CD4-positive, alpha-beta T cell treated with Interferon alpha-2 for 1 hour (primary cell): ENCODE results near the gene ARHGAP4.

ENCODE experiments used
- DNase-seq, 2 donors: peaks; one replicate each; pipeline ENCODE4 v3.0.0-alpha.2; 2020 to 2022

Gene ARHGAP4

DNA sequence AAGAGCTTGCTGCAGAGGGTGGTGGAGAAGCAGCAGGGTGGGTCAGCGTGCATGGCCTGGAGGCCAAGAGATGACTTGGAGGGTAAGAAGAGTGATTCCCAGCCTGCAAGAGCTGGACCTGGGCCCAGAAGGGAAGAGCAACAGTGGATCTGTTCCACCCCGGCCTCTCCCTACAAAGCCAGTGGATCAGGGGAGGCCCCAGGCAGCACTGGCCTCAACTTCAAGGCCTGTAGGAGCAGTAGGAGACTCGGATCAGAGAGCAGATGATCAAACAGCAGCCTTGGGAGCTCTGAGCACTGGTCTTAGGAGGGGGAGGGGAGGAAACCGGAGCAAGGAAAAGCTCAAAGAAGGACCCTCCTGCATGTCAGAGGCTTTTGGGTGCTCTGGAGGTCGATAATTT is 47.7 kb downstream of the ARHGAP4 start:
- DNase-seq = no peak

DNA sequence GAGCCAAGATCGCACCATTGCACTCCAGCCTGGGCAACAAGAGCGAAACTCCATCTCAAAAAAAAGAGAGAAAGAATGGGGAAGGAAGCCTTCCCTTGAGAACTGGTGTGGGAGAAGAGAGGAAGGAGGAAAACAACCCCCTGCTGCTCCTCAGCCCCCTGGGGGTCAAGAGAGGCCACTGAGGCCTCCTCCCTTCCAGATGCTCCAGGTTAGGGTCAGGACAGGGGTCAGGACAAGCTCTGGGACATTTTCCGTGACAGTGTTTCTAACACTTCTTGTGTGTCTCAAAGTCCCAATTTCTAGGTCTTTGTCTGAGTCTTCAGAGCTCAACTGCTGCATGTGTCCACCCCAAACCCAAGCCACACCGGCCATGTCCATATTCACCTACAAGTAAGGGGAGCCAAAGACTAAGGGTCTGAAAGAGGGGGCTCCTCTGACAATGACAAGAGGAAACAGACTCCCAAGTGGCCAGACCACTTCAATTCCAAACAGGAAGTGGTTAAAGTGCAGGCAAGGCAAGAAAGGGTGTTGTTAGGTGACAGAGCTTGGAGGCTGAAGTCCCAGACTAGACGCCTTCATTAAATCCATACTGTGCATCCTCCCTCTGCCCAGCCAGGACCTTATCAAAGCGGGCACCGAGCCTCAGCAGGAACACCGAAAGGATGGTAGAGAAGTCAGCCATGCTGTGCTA is 48.3 kb downstream of the ARHGAP4 start:
- DNase-seq = no peak

- DNase-seq = no peak
Observed at GRCh38 chrX:153876112-153876491, 50.0 kb downstream of the ARHGAP4 start.

DNA sequence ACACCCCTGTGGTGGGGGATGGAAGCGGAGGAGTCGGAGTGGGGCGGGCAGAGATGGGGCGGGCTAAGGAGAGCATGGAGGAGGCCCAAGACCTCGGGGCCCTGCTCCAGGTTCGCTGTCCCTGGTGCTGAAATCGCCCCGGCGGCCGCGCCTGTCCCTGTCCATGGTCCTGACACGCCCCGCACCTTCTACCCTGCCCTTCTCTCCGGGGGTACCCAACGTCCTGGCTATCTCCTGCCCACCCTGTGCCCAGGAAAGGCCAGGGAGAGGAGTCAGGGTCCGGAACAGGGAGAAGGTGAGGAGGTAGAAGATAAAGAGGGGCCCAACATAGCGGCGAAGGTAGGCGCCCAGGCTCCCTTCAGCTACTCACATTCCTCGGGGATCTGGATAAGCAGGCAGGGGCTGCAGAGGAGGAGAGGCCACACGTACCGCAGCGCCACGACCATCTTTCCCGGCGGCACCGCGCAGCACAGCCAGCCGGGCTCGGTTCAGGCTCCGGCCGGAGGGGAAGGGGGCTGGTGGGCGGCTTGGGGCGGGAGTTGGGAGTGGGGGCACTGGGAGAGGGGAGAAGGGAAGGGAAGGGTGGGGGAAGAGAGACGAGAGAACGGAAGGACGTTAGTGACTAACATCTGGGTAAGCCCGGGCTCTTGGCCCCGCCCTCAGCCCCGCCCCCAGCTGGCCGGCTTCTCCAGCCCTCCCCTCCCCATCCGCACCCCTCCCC is 50.5 kb downstream of the ARHGAP4 start:
- peak; percentile 41 to 71 for DNase-seq

- DNase-seq = no peak
Observed at GRCh38 chrX:153874366-153875125, 51.5 kb downstream of the ARHGAP4 start.

DNA sequence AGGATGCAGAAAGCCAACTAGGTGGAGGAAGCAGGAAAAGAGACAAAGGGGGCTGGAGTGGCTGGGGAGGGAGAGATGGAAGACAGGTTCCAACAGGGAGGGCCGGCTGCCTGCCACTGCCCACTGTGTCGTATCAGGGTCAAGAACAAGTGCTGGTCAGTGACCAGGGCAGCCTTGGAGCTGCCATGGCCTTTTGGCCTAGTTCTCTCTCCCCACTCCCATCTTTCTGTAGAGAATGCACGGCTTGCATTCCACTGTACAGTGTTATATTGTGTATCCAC is 52.0 kb downstream of the ARHGAP4 start:
- DNase-seq = no peak

GRCh38 chrX:153873282-153874084 is 52.6 kb downstream of the ARHGAP4 start:
- DNase-seq = no peak

- DNase-seq = no peak
Observed at GRCh38 chrX:153871946-153872878, 53.9 kb downstream of the ARHGAP4 start.

DNA sequence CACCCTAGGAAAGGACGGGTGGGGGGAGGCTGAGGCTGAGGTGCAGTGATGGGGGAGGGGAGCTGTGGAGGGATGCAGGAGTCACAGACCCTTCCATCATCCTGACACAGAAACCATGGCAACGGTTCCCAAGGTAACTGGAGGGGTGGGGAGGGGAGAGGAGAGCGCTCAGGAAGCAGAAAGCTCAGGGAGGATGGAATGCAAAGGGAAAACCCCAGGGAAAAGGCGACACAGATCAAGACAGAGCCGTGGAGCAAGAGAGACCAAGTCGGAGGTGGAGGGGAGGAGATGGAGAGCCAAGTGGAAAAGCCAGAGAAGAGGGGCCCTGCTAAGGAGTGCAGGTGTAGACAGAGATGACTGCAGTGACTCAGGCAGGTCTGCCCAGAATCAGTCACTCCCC is 54.6 kb downstream of the ARHGAP4 start:
- no peak for DNase-seq

DNA sequence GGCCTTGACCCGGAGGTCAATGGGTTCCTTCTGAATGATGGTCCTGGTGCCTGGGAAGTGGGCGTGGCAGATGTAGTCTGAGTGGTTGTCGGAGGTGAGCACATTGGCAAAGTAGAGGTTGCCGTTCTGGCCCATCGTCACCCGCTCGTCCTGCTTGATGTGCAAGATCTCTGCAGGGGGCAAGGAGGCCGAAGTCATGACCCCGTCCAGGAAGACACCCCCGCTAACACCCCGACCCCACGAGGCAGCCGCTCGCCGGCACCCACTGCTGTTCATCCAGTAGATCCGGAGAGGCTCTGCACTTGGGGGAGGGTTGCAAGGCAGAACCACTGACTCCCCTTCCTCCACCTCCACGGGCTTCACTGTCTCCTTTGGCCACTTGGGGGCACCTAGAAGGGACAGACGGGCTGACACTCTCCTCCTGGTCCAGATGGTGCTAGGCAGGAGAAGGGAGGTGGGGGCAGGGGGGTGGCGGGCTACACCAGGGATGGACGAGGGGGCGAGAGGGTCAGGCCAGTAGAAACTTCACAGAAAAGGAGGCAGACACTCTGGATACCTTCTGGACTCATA is 55.2 kb downstream of the ARHGAP4 start:
- no peak for DNase-seq

DNA sequence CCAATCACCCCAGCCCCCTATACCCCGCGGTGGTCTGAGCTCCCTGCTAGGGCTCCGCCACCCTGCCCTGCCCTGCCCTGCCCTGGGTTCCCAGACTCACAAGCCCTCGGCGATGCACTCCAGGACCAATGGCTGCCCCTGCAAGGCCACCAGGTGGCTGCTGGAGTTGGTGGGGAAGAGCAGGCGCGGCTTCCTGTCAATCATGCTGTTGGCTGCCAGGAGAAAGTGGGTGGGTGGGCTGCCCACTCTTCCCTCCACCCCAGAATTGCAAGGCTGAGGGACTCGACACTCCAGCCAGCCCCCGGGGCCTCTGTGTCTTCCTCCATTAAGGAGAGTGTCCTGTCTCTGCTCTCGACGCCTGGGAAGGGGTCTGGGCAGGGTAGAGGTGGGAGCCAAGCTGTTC is 55.8 kb downstream of the ARHGAP4 start:
- DNase-seq = no peak

DNA sequence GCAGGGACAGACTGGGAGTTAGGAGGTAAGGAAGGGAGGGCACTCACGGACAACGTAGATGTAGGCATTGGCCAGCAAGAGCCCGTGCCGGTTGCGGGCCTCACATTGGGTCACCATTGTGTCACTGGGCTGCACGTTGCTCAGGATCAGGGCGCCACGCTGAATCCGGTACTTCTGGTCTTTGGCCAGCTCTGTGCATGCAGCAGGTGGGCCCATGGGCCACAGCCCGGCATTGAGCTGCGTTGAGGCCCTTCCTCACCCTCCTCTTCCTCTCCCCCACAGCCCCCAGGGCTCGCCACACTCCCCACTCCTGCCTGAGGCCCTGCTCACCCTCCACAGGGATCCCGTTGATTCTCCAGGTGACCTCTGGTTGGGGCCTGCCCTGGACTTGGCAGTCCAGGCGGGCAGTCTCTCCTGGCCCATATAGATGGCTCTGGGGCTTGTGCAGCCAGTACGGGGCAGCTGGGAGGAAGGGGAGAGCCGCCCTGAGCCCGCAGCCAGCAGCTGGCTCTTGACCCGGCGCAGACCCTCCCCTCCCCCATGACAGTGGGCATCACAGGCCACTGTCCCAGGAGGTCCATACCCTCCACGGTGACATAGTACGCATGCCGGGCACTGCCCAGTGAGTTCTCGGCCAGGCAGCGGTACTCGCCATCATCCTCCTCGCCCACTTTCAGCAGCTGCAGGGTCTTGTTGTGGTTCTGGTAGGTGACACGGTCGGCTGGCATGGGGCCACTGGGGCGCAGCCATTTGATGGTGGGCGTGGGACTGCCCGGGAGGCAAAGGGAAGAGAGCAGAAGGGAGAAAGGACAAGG is 56.4 kb downstream of the ARHGAP4 start:
- DNase-seq = no peak

GRCh38 chrX:153868576-153869472 is 57.2 kb downstream of the ARHGAP4 start:
- DNase-seq = no peak

GRCh38 chrX:153867671-153868070 is 58.4 kb downstream of the ARHGAP4 start:
- no peak for DNase-seq

- DNase-seq = no peak
Observed at GRCh38 chrX:153867139-153867538, 58.9 kb downstream of the ARHGAP4 start.

- no peak for DNase-seq
Observed at GRCh38 chrX:153866302-153867019, 59.6 kb downstream of the ARHGAP4 start.

DNA sequence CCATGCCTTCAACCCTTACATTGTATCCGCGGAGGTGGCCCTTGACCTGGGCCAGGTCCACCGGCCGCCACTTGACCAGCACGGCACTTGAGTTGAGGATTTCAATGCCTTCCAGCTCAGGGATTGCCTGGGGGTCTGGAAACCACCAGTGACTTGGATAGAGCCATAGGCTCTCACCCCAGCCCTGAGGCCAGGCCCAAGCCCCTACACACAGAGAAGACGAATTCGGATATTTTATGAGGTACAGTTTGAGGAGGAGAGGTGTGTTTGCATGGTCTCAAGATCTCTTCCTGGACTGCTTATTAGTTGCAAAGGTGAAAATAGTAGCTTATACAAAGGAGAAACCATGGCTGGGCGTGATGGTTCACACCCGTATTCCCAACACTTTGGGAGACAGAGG is 60.4 kb downstream of the ARHGAP4 start:
- no peak for DNase-seq

GRCh38 chrX:153865321-153865580 is 60.8 kb downstream of the ARHGAP4 start:
- DNase-seq = no peak

- DNase-seq = no peak
Observed at GRCh38 chrX:153864561-153865320, 61.3 kb downstream of the ARHGAP4 start.
